Tibial nerve (tissue), 4 donors: ENCODE measurements around the gene IKBIP.

Source experiments
- EP300 ChIP-seq, 2 donors: sonication (generic); formaldehyde crosslinking; IDR thresholded peaks; one replicate each; pipeline ENCODE4 v1.6.1; 2017; ENCODE audit warnings: antibody characterized with exemption in 2 of 2, mild to moderate bottlenecking in 1 of 2
- POLR2A ChIP-seq, 2 donors: fragments of 450-650 bp; IDR thresholded peaks; one replicate each; pipeline ENCODE4 v1.6.1; 2017; ENCODE audit warnings: antibody characterized with exemption in 2 of 2, mild to moderate bottlenecking in 2 of 2, moderate library complexity in 2 of 2
- TF ChIP-seq, protein P1 (sequence below), 5 experiments: fragments of 200-600 bp in 3 of 5; fragments of 450-650 bp in 2 of 5; sonication (generic) in 3 of 5; IDR thresholded peaks; one replicate each; pipeline ENCODE4 v1.5.1; 2016 to 2019; ENCODE audit warnings: antibody characterized with exemption in 5 of 5, mild to moderate bottlenecking in 3 of 5, moderate library complexity in 2 of 5

DNA sequence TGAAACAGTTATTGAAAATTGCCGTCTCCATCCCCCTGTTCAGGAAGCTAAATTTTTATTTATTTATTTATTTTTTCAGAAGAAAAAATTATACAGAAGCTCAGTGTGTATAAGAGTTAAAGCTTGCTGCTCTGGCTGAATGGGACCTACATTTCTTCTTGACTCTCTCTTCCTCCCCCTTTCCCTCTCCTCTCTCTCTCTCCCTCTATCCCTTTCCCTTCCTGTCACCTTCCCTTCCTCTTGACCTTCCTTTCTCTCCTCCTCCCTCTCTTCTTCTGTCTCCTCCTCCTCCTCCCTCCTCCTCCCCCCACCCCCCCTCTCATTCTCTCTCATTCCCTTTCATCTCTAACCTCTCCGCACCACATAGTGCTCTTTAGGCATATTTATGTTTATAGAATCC lies 39.6 kb upstream of the IKBIP start:
- TF ChIP-seq, protein P1, sequence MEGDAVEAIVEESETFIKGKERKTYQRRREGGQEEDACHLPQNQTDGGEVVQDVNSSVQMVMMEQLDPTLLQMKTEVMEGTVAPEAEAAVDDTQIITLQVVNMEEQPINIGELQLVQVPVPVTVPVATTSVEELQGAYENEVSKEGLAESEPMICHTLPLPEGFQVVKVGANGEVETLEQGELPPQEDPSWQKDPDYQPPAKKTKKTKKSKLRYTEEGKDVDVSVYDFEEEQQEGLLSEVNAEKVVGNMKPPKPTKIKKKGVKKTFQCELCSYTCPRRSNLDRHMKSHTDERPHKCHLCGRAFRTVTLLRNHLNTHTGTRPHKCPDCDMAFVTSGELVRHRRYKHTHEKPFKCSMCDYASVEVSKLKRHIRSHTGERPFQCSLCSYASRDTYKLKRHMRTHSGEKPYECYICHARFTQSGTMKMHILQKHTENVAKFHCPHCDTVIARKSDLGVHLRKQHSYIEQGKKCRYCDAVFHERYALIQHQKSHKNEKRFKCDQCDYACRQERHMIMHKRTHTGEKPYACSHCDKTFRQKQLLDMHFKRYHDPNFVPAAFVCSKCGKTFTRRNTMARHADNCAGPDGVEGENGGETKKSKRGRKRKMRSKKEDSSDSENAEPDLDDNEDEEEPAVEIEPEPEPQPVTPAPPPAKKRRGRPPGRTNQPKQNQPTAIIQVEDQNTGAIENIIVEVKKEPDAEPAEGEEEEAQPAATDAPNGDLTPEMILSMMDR (IDR thresholded peaks at IDR 0.05): no peak
- TF ChIP-seq EP300 (IDR thresholded peaks at IDR 0.05) (no peak), POLR2A (IDR thresholded peaks at IDR 0.05) (no peak)
